Stomach smooth muscle (tissue), 2 donors: ENCODE data around the gene NFATC1.

Experiments
- H3K27ac ChIP-seq: one replicate; pipeline ENCODE4 v1.7.0; 2013; ENCODE audit warnings: mild to moderate bottlenecking, low read length, inconsistent platforms
- H3K27me3 ChIP-seq, 2 donors: one replicate each; pipeline ENCODE4 v1.7.0; 2013; ENCODE audit warnings: low read length in 2 of 2; ENCODE audit not compliant: insufficient read depth in 2 of 2, control insufficient read depth in 1 of 2
- H3K36me3 ChIP-seq, 2 donors: one replicate each; pipeline ENCODE4 v1.7.0; 2013; ENCODE audit warnings: low read length in 2 of 2; ENCODE audit not compliant: control insufficient read depth in 2 of 2, insufficient read depth in 2 of 2
- H3K4me1 ChIP-seq: one replicate; pipeline ENCODE4 v1.7.0; 2013; ENCODE audit warnings: low read length; ENCODE audit not compliant: control insufficient read depth, insufficient read depth
- H3K4me3 ChIP-seq, 2 donors: one replicate each; pipeline ENCODE4 v1.7.0; 2013; ENCODE audit warnings: low read length in 2 of 2
- H3K9ac ChIP-seq, 2 donors: one replicate each; pipeline ENCODE4 v1.7.0; 2013; ENCODE audit warnings: low read length in 2 of 2, mild to moderate bottlenecking in 1 of 2
- H3K9me3 ChIP-seq, 2 donors: one replicate each; pipeline ENCODE4 v1.7.0; 2013; ENCODE audit warnings: low read length in 2 of 2; ENCODE audit not compliant: control insufficient read depth in 2 of 2
- donor health status: healthy.
- donor health status: Pancreatic carcinoma.

NFATC1 gene

GRCh38 chr18:79447703-79448367 is 52.1 kb downstream of the NFATC1 start:
- H3K9me3 ChIP-seq, result no peaks in the 10 kb centered on the region
- no peak overlapping the region for H3K9ac ChIP-seq
- H3K27me3 ChIP-seq, result no peaks in the 10 kb centered on the region
- H3K27ac ChIP-seq, result no peak overlapping the region
- no peak overlapping the region for H3K4me3 ChIP-seq
- peaks cover 16% of the 10 kb centered on the region for H3K4me1 ChIP-seq
- peaks cover 11 to 14% of the 10 kb centered on the region in 2 donors for H3K36me3 ChIP-seq

DNA sequence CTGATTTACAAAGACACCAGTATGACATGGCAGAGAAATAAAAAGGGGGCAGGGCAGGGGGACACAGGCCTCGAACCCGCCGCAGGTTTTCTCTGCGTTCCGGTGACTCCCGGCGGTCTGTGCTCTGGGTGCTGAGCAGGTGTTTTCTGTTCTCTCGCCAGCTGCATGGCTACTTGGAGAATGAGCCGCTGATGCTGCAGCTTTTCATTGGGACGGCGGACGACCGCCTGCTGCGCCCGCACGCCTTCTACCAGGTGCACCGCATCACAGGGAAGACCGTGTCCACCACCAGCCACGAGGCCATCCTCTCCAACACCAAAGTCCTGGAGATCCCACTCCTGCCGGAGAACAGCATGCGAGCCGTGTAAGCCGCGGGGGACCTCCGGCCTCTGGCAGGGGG is 52.9 kb downstream of the NFATC1 start:
- Histone ChIP-seq H3K36me3 (peaks cover 14 to 16% of the 10 kb centered on the region in 2 donors), H3K27me3 (no peaks in the 10 kb centered on the region), H3K27ac (no peak overlapping the region), H3K9me3 (no peaks in the 10 kb centered on the region), H3K4me3 (no peak overlapping the region), H3K4me1 (peaks cover 16% of the 10 kb centered on the region), H3K9ac (no peak overlapping the region)

- H3K27ac ChIP-seq, result no peak overlapping the region
- no peaks in the 10 kb centered on the region for H3K9me3 ChIP-seq
- no peaks in the 10 kb centered on the region for H3K27me3 ChIP-seq
- no peak overlapping the region for H3K9ac ChIP-seq
- H3K4me3 ChIP-seq, result no peak overlapping the region
- peaks cover 14 to 18% of the 10 kb centered on the region in 2 donors for H3K36me3 ChIP-seq
- H3K4me1 ChIP-seq, result peaks cover 15% of the 10 kb centered on the region
Observed at GRCh38 chr18:79449551-79450288, 54.0 kb downstream of the NFATC1 start.

DNA sequence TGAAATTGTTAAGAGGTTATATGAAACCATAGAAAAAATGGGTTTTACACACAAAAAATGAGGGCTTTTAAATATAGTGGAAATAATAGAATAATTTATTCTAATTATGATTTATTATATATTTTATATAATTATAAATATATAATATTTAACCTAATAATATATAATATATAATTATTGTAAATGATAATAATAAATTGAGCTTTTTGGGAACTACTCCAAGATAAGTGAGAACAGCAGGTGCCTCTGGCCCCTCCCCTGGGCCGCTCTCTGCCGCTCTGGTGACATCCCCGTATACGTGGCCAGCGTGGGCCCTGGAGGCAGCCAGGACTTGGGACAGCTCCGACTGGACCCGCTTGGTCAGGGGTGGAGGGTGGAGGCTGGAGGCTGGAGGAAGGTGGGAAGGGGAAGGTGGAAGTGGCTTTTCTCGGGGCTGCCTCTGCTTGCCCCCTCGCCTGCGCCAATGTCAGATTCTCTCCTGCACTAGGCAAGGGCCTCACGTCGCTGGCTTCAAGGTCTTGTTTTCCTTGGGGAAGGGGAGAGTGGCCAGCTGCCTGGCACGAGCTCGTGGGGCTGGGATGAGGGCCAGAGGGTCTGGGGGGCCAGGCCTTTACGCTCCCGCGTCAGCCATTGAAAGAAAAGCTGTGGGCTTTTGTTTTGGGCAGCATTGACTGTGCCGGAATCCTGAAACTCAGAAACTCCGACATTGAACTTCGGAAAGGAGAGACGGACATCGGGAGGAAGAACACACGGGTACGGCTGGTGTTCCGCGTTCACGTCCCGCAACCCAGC is 54.8 kb downstream of the NFATC1 start:
- Histone ChIP-seq H3K4me1 (peaks cover 7% of the 10 kb centered on the region), H3K27ac (no peak overlapping the region), H3K4me3 (no peak overlapping the region), H3K27me3 (no peaks in the 10 kb centered on the region), H3K9ac (no peak overlapping the region), H3K9me3 (no peaks in the 10 kb centered on the region), H3K36me3 (peaks cover 14 to 18% of the 10 kb centered on the region in 2 donors)

GRCh38 chr18:79451237-79452125 is 55.8 kb downstream of the NFATC1 start:
- Histone ChIP-seq H3K9ac (no peak overlapping the region), H3K27ac (no peak overlapping the region), H3K36me3 (peaks cover 14 to 21% of the 10 kb centered on the region in 2 donors), H3K9me3 (no peaks in the 10 kb centered on the region), H3K27me3 (no peaks in the 10 kb centered on the region), H3K4me1 (no peaks in the 10 kb centered on the region), H3K4me3 (no peak overlapping the region)

DNA sequence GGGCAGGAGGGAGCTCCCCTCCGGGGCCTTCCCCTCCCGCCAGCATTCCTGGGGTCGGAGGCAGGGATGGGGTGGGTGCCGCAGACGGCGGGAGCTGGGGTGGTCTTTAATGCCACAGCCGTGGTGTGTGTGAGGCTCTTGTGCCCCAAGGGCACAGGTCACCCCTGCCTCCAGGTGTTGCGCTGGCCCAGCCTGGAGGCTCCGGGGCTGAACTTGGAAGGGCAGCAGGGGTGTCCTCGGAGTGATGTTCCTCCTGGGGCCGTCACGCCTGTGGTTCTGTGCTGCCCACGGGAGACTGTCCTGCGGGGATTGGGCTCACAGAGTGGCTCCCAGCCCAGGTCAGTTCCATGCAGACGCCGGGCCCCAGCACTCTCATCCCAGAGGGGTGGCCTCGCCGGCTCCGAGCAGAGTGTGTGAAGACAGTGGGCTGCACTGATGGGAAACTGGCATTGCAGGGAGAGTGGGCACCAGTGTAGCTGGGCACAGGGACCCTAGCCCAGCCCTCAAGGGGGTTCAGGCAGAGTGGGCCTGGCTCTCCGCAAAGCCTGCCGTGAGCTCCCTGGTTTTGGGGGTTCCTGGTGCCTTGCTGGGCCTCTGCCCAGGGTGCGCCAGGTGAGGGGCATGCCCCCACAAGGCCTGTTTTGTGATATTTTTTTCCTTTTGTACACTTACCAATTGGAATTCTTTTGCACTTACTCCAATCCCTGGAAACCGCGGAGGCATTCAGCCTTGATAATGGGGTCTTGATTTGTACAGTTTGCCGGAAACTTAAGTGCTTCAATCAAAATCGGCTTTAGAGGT is 56.7 kb downstream of the NFATC1 start:
- H3K9me3 ChIP-seq, result no peaks in the 10 kb centered on the region
- no peaks in the 10 kb centered on the region for H3K4me1 ChIP-seq
- no peaks in the 10 kb centered on the region for H3K27me3 ChIP-seq
- no peak overlapping the region for H3K27ac ChIP-seq
- peaks cover 14 to 21% of the 10 kb centered on the region in 2 donors for H3K36me3 ChIP-seq
- no peak overlapping the region for H3K9ac ChIP-seq
- H3K4me3 ChIP-seq, result no peak overlapping the region

DNA sequence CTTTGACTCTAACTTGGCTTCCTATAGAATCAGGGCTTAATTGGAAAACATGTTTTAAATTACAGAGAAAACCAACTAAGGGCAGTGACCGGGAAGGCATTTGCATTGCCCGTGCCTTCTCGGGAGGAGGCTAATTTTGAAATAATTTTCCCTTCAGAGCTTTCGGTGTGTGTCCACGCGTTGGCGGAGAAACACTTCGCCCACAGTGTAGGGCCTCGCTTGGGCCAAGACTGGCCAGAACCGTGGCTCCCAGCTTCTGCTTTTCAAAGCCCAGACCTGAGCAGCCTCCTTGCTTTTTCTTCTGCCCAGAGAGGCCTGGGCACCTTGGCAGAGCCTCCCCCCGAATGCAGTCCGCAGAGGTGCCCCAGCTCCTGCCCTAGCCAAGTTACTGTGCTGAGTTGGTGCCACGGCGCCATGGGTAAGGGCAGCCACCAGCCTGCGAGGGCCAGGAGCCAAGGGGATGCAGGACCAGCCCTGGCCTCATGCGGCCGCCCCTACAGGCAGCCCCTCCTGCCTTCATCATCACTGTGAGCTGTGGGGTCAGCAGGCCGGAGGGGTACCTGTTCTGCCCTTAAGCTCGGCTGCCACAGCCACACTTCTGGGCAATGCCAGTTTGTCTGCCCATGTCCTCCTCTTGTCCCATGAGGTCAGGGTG is 57.4 kb downstream of the NFATC1 start:
- no peaks in the 10 kb centered on the region for H3K9me3 ChIP-seq
- H3K9ac ChIP-seq, result no peak overlapping the region
- H3K27me3 ChIP-seq, result no peaks in the 10 kb centered on the region
- no peak overlapping the region for H3K4me3 ChIP-seq
- H3K4me1 ChIP-seq, result peaks cover 4% of the 10 kb centered on the region
- no peak overlapping the region for H3K27ac ChIP-seq
- H3K36me3 ChIP-seq, result peaks cover 14 to 21% of the 10 kb centered on the region in 2 donors

DNA sequence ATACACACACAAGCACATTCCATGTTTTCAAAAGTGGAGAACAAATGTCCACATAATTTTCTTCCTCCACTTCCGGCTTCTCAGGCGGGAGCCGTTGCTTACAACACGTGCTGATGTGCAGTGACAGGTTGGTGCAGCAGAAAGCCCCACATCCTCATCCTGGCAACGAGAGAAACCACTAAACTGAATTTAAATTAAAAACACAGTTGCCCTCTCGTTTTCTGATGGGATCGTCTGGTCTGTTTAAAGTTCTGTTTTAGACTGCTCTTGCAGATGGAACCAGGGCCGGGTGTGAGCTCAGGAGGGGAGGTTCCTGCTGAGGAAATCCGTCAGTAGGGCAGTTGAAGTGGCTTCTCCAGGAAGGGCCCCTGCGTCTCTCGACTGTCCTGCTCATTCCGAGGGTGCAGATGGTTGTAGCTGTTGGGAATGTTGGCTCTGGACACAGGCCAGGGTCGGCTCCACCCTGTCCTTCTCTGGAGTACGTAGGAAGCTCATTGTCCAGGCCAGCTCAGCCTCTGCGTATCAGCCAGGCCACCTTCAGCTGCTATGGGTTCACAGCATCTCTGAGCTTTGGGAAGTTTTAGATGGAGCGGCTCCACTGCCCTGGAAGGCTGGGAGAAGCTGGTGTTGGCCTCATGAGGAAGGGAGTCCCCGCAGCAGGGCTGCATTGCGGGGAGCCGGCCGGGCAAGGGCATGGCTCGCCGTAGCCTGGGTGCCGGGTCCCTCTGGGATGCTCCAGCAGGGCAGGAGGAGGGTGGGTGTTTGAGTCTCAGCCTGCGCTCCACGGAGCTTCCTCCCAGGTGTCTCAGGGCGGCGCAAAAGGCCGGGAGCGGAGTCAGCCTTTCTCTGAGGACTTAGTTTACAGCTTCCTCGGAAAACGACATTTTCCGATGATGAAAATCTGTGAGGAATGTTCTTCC is 58.3 kb downstream of the NFATC1 start:
- Histone ChIP-seq H3K27me3 (no peaks in the 10 kb centered on the region), H3K9ac (no peak overlapping the region), H3K36me3 (peaks cover 12 to 16% of the 10 kb centered on the region in 2 donors), H3K4me1 (peaks cover 13% of the 10 kb centered on the region), H3K4me3 (no peak overlapping the region), H3K27ac (no peak overlapping the region), H3K9me3 (no peaks in the 10 kb centered on the region)

DNA sequence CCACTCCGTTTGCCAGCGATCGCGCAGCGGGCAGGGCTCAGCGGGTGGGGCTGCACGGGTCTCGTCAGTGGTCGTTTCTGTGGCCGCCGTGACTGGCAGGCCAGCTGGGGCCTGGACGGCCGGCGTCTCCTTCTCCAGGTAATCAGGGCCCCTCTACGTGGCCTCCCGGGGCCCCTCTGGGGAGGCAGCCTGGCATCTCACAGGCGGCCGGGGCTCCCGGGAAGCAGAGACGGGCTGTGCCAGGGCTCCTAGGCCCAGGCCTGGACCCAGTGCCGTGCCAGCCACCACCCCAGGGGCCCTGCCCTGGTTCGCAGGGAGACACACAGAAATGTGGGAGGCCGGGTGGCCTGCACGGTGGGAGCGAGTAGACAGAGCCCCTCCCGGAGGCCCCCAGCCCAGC is 59.5 kb downstream of the NFATC1 start:
- no peaks in the 10 kb centered on the region for H3K27me3 ChIP-seq
- H3K36me3 ChIP-seq, result peaks cover 8 to 13% of the 10 kb centered on the region in 2 donors
- H3K9me3 ChIP-seq, result no peaks in the 10 kb centered on the region
- no peak overlapping the region for H3K27ac ChIP-seq
- H3K4me3 ChIP-seq, result no peak overlapping the region
- H3K4me1 ChIP-seq, result peaks cover 14% of the 10 kb centered on the region
- H3K9ac ChIP-seq, result no peak overlapping the region
